Caco-2 (cell line): ENCODE data around the gene SGMS1. TPM values are rescaled to one million over a fixed set of nuclear protein-coding genes. Genes with fewer than 3 reads are reported as not detected.

Experiments
- BruUV-seq: library from RNA; stranded (reverse); fragments of 400-500 nt; replicated peaks from 2 replicates; lab custom pipeline; 2021; lab: Mats Ljungman, UMichigan
- CTCF ChIA-PET: fragments of 300-600 bp; sonication (Branson Sonifier 250); formaldehyde crosslinking; loops from one replicate; lab custom pipeline; 2022; ENCODE audit warnings: antibody characterized with exemption; lab: Charles Lee
- POLR2A ChIA-PET: fragments of 300-600 bp; sonication (Branson Sonifier 250); formaldehyde crosslinking; loops from one replicate; lab custom pipeline; 2022; ENCODE audit warnings: antibody characterized with exemption; lab: Charles Lee
- DNase-seq, 2 experiments: peaks; one replicate each; pipeline versions ENCODE4 v3.0.0 to v3.0.0-alpha.2; 2020 to 2022
- H3K27me3 ChIP-seq: replicated peaks from 2 replicates; pipeline ENCODE4 v1.6.0; 2011; ENCODE audit warnings: low read length; ENCODE audit not compliant: control insufficient read depth, insufficient read depth
- H3K36me3 ChIP-seq: 2 replicates; pipeline ENCODE4 v1.5.1; 2011; ENCODE audit warnings: low read length; ENCODE audit not compliant: control insufficient read depth, insufficient read depth
- H3K4me1 ChIP-seq: fragments of 250-450 bp; sonication (Bioruptor Pico); 2 replicates; pipeline ENCODE4 v1.5.1; 2020; ENCODE audit warnings: mild to moderate bottlenecking
- H3K4me3 ChIP-seq: 2 replicates; pipeline ENCODE4 v1.5.1; 2011; ENCODE audit warnings: low read depth, mild to moderate bottlenecking, control low read depth, low read length
- H3K9me3 ChIP-seq: fragments of 250-450 bp; sonication (Bioruptor Pico); 2 replicates; pipeline ENCODE4 v1.5.1; 2020; ENCODE audit warnings: mild to moderate bottlenecking, moderate library complexity
- H3K27ac Mint-ChIP-seq: one replicate; pipeline ENCODE4 v1.8.0; 2022; ENCODE audit warnings: mixed read lengths; ENCODE audit not compliant: unreplicated experiment
- H3K27me3 Mint-ChIP-seq: one replicate; pipeline ENCODE4 v1.8.0; 2022; ENCODE audit warnings: mixed read lengths; ENCODE audit not compliant: insufficient read depth, unreplicated experiment
- H3K36me3 Mint-ChIP-seq: one replicate; pipeline ENCODE4 v1.8.0; 2022; ENCODE audit warnings: mild to moderate bottlenecking, mixed read lengths; ENCODE audit not compliant: insufficient read depth, unreplicated experiment
- H3K4me1 Mint-ChIP-seq: one replicate; pipeline ENCODE4 v1.8.0; 2022; ENCODE audit warnings: low read depth, mixed read lengths; ENCODE audit not compliant: unreplicated experiment
- H3K4me3 Mint-ChIP-seq: one replicate; pipeline ENCODE4 v1.8.0; 2022; ENCODE audit warnings: mild to moderate bottlenecking, moderate library complexity, mixed read lengths; ENCODE audit not compliant: unreplicated experiment
- H3K9me3 Mint-ChIP-seq: one replicate; pipeline ENCODE4 v1.8.0; 2022; ENCODE audit warnings: mixed read lengths; ENCODE audit not compliant: unreplicated experiment
- CTCF ChIP-seq, 2 experiments: fragments of 200-600 bp in 1 of 2; IDR thresholded peaks; 1 replicate in 1 of 2; 2 replicates in 1 of 2; pipeline versions ENCODE4 v1.5.1 to v1.8.0; 2011 to 2022; ENCODE audit warnings: antibody characterized with exemption in 1 of 2, control low read depth in 1 of 2, inconsistent platforms in 1 of 2, low read depth in 1 of 2, low read length in 1 of 2, mild to moderate bottlenecking in 1 of 2, moderate library complexity in 1 of 2; ENCODE audit not compliant: insufficient read depth in 1 of 2, severe bottlenecking in 1 of 2, unreplicated experiment in 1 of 2
- intact Hi-C: fragments of 100-400 bp; cut with micrococcal nuclease; formaldehyde crosslinking; loops from one replicate; pipeline ENCODE4 v1.10.0; 2022; ENCODE audit not compliant: unreplicated experiment
- total RNA-seq: library from RNA; stranded (reverse); gene quantifications from 2 replicates; pipeline ENCODE4 v1.2.3, GENCODE V29; 2022

SGMS1 gene
- total RNA-seq, 1 experiment from 2014 or later = 30.5 TPM

- no peak overlapping the region for H3K27ac Mint-ChIP-seq
- ChIA-PET CTCF (no interaction called here), POLR2A (no interaction called here)
- intact Hi-C loops = no loop called here
- Histone ChIP-seq H3K4me3 (no peak overlapping the region), H3K4me1 (peaks cover 11% of the 10 kb centered on the region; the same call in 1 of the 2 replicates), H3K36me3 (no peaks in the 10 kb centered on the region), H3K9me3 (no peaks in the 10 kb centered on the region), H3K27me3 (no peaks in the 10 kb centered on the region; the same call in 1 of the 2 replicates)
- H3K9me3 Mint-ChIP-seq = no peaks in the 10 kb centered on the region
- no peak for DNase-seq
- H3K27me3 Mint-ChIP-seq = peaks cover 3% of the 10 kb centered on the region
- H3K4me1 Mint-ChIP-seq = no peaks in the 10 kb centered on the region
- no peaks in the 10 kb centered on the region for H3K36me3 Mint-ChIP-seq
- peak overlapping the region; percentile 10 for H3K4me3 Mint-ChIP-seq
- TF ChIP-seq CTCF (IDR thresholded peaks at IDR 0.05; ENCODE audit: insufficient read depth in 1 of 2, low read depth in 1 of 2, low read length in 1 of 2, severe bottlenecking in 1 of 2, unreplicated experiment in 1 of 2) = no peak
- BruUV-seq = no TSS peak
These were observed 34.4 kb upstream of the SGMS1 start for GRCh38 chr10:50658165-50658564.

- BruUV-seq = no TSS peak
These were observed 30.0 kb upstream of the SGMS1 start for GRCh38 chr10:50653758-50654157.

GRCh38 chr10:50653142-50653541 lies 29.4 kb upstream of the SGMS1 start:
- ChIA-PET CTCF (no interaction called here), POLR2A (no interaction called here)
- no peak overlapping the region for H3K4me3 ChIP-seq
- peaks cover 26% of the 10 kb centered on the region; the same call in 1 of the 2 replicates for H3K4me1 ChIP-seq
- no peaks in the 10 kb centered on the region for H3K27me3 ChIP-seq
- H3K36me3 ChIP-seq = no peaks in the 10 kb centered on the region
- Mint-ChIP-seq H3K36me3 (no peaks in the 10 kb centered on the region), H3K27ac (no peak overlapping the region), H3K27me3 (no peaks in the 10 kb centered on the region), H3K4me3 (no peak overlapping the region), H3K9me3 (no peaks in the 10 kb centered on the region), H3K4me1 (no peaks in the 10 kb centered on the region)
- peak in 1 of 2 experiments; percentile 56 for DNase-seq
- intact Hi-C loops = loop anchor here (1.0 kb wide), 3 partner anchors 29 to 285 kb away; no protein-coding TSS in a partner anchor
- no TSS peak for BruUV-seq
- TF ChIP-seq CTCF (IDR thresholded peaks at IDR 0.05; ENCODE audit: insufficient read depth in 1 of 2, low read depth in 1 of 2, low read length in 1 of 2, severe bottlenecking in 1 of 2, unreplicated experiment in 1 of 2) = peak; percentile 59 to 84
- H3K9me3 ChIP-seq = no peaks in the 10 kb centered on the region

More at GRCh38 chr10:50653758-50654157, 30.0 kb upstream of the SGMS1 start:
- H3K4me1 Mint-ChIP-seq = no peaks in the 10 kb centered on the region
- ChIA-PET CTCF (interaction anchor here (1.1 kb wide), 1 partner anchor 28 kb away, joined by 4 read pairs; no protein-coding TSS in a partner anchor), POLR2A (no interaction called here)
- no peak overlapping the region for H3K4me3 Mint-ChIP-seq
- H3K27me3 Mint-ChIP-seq = no peaks in the 10 kb centered on the region
- H3K27me3 ChIP-seq = no peaks in the 10 kb centered on the region
- no peaks in the 10 kb centered on the region for H3K9me3 ChIP-seq
- no peak for DNase-seq
- intact Hi-C loops = loop anchor here (1.0 kb wide), 3 partner anchors 29 to 285 kb away; no protein-coding TSS in a partner anchor
- peaks cover 26% of the 10 kb centered on the region; the same call in 1 of the 2 replicates for H3K4me1 ChIP-seq
- no peak for TF ChIP-seq CTCF (IDR thresholded peaks at IDR 0.05; ENCODE audit: insufficient read depth in 1 of 2, low read depth in 1 of 2, low read length in 1 of 2, severe bottlenecking in 1 of 2, unreplicated experiment in 1 of 2)
- H3K9me3 Mint-ChIP-seq = no peaks in the 10 kb centered on the region
- H3K36me3 Mint-ChIP-seq = no peaks in the 10 kb centered on the region
- no peak overlapping the region for H3K27ac Mint-ChIP-seq
- no peak overlapping the region for H3K4me3 ChIP-seq
- no peaks in the 10 kb centered on the region for H3K36me3 ChIP-seq
